ENCODE data around the gene TTC1.
A peak's percentile ranks its signal among the peaks of the same experiment; 100 is the strongest.

The TTC1 gene

GRCh38 chr5:160044391-160044804 lies 35.5 kb downstream of the TTC1 start:
- DNase-seq = no peak

- DNase-seq = no peak
Observed at GRCh38 chr5:160044967-160045366, 36.0 kb downstream of the TTC1 start.

DNA sequence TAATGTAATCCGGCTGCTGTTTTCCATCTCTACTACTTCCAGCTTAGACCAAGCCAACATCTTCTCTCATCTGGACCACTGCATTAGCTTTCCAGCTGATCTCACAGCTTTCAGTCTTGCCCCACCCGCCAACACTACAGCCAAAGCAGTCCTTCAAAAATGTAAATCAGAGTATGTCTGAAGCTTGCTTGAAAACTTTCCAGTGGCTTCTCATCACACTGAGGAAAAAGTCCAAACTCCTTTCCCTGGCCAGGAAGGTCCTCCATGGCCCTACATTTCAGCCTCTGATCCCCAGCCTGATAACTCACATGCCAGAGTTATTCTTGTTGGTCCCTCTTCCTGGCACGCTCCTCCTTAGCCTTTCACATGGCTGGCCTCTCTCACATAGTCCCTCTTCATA lies 38.5 kb downstream of the TTC1 start:
- DNase-seq = no peak

- no peak for DNase-seq
Observed at GRCh38 chr5:160048131-160048530, 39.2 kb downstream of the TTC1 start.

DNA sequence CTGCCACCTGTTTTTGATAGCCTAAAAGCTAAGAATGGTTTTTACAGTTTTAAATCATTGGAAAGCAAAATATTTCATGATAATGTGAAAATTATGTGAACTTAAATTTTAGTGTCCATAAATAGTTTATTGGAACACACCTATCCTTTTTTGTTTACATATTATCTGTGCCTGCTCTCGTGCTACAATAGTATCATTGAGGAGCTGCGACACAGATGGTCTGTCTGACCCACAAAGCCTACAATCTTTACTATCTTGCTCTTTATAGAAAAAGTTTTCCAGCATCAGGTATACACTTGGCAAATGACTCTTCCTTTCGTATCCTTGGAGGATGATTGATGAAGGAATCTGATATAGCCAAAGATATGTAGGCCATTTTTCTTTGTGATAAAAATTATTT lies 40.2 kb downstream of the TTC1 start:
- no peak for DNase-seq

DNA sequence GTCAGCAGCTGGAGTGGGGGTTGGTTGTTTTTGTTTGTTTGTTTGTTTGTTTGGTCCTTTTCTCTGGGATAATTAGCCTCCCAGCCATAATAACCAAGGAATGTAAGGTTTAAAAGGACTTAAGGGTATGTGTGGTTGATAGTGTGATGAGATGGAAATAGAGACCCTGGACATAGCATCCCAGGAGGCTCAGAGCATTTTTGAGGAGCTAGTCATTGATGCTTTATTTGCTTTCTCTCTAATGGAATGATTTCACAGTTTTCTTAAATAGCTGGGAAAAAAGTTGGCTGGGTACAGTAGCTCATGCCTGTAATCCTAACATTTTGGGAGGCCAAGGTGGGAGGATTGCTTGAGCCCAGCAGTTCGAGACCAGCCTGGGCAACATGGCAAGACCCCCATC lies 45.1 kb downstream of the TTC1 start:
- no peak for DNase-seq

DNA sequence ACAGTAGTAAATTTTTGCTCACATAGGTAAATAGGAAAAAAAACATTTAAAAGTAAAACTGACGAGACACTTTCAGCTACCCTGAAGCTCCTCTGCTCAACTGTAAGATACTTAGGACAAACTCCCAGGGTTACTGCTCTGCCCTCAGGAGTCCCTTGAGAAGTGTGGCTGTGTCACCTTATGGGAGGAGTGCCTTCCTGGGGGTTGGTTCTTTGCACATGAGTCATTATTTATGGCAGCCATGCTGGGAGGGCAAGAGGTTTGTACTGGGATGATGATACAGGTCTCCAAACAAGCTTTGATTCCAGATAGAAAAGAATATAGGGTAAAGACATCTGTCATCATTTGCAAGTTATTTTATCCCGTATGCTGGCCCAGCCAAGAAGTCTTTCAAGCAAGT lies 45.9 kb downstream of the TTC1 start:
- no peak for DNase-seq

GRCh38 chr5:160057256-160057655 lies 48.3 kb downstream of the TTC1 start:
- no peak for DNase-seq

GRCh38 chr5:160060001-160060400 lies 51.1 kb downstream of the TTC1 start:
- DNase-seq = no peak

DNA sequence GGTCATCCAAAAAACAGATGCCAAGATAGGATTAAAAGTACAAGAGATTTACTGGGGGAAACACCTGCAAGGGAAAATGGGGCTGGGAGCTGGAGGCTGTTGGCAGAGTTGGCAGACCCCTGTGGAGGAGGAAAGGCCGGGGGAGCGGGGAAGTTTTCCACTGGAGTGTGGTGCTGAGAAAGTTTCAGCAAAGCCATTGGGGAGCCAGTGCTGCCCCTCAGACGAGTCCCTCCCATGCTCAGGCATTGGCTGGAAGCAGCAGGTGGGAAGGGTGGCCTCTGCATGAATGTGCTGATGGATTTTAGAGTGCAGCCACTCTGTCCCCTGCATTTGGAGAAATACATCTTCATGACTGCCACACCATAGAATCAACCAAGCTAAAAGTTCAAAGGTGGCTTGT lies 52.8 kb downstream of the TTC1 start:
- no peak for DNase-seq

- no peak for DNase-seq
Observed at GRCh38 chr5:160064417-160064810, 55.5 kb downstream of the TTC1 start.

GRCh38 chr5:160064995-160065614 lies 56.2 kb downstream of the TTC1 start:
- no peak for DNase-seq

DNA sequence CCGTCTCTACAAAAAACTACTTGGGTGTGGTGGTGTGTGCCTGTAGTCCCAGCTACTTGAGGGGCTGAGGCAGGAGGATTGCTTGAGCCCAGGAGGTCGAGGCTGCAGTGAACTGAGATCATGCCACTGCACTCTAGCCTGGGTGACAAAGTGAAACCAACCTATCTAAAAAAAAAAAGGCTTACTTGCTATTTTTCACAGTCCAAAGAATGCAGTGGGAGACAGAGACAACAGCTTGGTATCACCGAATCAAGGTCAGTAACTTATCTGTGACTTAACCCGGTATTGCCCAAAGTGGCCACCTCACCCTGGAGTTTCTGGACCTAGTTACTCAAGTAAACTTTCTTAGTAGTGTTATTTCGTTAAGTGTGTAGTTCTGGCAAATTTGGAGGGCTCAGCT lies 60.2 kb downstream of the TTC1 start:
- peak; percentile 12 for DNase-seq

DNA sequence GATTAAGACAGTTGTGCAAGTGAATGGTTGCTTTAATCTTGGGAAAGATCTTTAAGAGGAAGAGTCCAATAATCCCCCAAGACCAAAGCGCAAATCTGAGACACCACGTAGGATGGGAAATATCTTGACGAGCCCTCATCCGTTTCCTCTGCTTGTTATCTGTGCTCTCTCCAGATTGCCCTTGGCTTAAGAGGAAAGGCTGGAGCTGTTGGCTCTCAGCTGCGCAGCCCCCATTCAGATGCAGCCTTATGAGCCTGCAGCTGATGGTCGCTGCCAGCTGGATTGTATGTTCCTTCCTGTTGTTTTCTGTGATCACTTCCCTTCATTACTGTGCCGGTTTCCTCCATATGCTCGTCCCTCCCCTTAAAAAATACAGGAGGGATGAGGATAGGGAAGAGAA lies 62.6 kb downstream of the TTC1 start:
- no peak for DNase-seq

- DNase-seq = no peak
Observed at GRCh38 chr5:160071916-160072315, 63.0 kb downstream of the TTC1 start.

DNA sequence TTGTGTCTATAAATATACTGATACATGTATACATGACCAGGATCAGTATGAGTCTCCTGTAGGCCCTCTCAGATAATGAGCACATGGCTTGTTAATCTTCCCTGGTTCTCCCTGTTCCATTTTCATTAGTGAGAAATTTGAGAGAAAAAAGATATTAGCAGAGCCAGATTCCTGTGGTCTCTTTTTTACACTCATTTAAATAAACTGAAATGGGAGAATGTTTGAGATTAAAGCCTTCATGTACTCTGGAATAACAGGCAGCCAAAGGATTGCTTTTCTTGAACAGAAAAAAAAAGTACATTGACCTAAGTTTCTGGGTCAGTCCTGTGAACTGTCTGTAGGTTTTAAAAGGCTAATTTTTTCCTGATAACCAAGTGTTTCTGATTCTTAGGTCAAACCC lies 66.1 kb downstream of the TTC1 start:
- DNase-seq = no peak

DNA sequence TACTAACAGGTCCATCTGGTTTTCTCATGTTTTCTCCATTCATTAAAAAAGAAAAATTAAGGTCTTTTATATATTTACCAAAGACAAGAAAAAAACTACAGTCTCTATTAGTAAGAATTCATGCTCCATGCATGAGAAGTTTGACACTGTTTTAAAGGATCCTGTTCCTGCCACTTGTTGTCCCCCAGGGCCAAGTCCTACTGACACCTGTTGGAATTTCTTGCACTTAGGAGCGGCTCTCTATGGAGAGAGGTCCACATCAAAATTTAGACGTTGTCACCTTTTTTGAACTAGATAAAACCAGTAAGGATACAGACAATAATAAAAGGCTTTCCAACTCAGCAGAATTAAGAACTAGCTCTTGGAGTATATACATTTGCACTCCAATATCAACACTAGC lies 68.1 kb downstream of the TTC1 start:
- DNase-seq = no peak

DNA sequence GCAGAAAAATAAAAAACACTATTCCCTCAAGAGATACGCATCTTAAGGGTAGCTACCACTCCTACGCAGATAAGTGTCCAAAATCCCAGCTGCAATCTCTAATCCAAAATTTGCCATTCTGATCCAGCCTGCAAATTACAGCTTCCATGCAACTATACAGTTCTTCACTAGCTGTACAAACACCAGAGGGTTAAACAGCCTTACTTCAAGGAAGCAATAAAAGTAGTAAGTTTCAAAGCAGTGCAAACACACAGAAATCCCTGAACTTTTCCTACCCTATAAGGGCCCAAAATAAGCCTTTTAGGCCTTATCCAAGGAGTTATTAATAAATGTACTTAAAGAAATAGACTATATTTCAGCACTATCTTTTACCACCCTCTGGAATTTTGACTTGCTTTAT lies 70.8 kb downstream of the TTC1 start:
- no peak for DNase-seq

- DNase-seq = no peak
Observed at GRCh38 chr5:160081495-160081894, 72.6 kb downstream of the TTC1 start.

DNA sequence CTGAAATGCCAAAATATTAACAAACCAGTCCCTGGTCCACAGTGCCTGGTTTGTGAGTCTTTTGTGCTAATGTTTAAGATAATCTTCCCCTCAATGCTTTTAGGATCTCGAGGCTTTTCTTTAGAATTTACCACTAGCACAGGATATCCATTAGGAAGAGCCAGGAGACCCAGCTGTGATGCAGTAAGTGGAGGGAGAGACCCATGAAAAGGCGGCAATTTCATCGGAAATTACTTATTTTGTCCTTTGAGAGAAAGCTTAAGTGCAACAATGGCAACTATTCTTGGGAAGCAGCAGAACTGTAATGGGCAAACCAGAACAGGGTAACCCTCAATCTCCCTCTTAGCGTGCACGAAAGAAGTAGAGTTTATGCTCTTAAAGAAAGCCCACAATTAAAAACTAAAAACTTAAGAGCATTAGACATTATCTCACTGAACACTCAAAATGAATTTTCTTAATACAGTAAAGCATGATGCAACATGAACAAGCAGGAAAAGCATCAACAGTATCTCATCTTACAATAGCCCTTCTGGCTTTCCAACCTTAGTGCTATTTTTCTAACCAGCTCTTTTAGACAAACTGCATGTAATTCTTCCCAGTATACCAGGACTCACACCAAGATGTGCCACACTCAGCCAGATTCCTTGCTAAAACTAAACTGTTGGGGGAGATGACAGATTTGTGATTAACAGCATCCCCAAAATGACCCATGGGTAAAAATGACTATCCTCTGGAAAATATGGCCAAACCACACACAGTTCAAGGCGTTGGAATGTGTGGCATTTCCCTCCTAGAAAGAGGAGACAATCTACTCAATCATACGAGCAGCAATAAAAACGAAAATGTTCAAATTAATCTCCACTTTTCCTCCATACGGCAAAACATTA lies 73.9 kb downstream of the TTC1 start:
- DNase-seq = no peak

- DNase-seq = no peak
Observed at GRCh38 chr5:160083501-160083900, 74.6 kb downstream of the TTC1 start.

GRCh38 chr5:160084144-160084543 lies 75.2 kb downstream of the TTC1 start:
- no peak for DNase-seq

- no peak for DNase-seq
Observed at GRCh38 chr5:160087199-160087598, 78.3 kb downstream of the TTC1 start.

- no peak for DNase-seq
Observed at GRCh38 chr5:160088805-160089204, 79.9 kb downstream of the TTC1 start.

GRCh38 chr5:160089531-160089930 lies 80.6 kb downstream of the TTC1 start:
- no peak for DNase-seq

All from RPMI8226 (cell line).